Mesodermal cell (in vitro differentiated cells): ENCODE data around the gene VPS35.
"Not testable (repeated sequence)": the region's sequence is repeated elsewhere in the genome, so short reads cannot be mapped to it uniquely, and the experiment has no call there.

ENCODE experiments used
- H3K27ac ChIP-seq: 2 replicates; pipeline ENCODE4 v1.7.0; 2013; ENCODE audit warnings: mild to moderate bottlenecking, low read depth, low read length, moderate library complexity; ENCODE audit not compliant: severe bottlenecking
- H3K36me3 ChIP-seq: 2 replicates; pipeline ENCODE4 v1.7.1; 2013; ENCODE audit warnings: mild to moderate bottlenecking, low read length, moderate library complexity; ENCODE audit not compliant: control insufficient read depth, insufficient read depth
- H3K4me1 ChIP-seq: one replicate; pipeline ENCODE4 v1.7.1; 2013; ENCODE audit warnings: mild to moderate bottlenecking, low read length; ENCODE audit not compliant: insufficient read depth, control insufficient read depth, poor library complexity, severe bottlenecking
- H3K4me3 ChIP-seq: 2 replicates; pipeline ENCODE4 v1.7.0; 2013; ENCODE audit warnings: low read length, control low read depth, mild to moderate bottlenecking; ENCODE audit not compliant: insufficient read depth, poor library complexity, severe bottlenecking; ENCODE audit errors: extremely low read depth
- H3K9me3 ChIP-seq: 2 replicates; pipeline ENCODE4 v1.7.1; 2013; ENCODE audit warnings: mild to moderate bottlenecking, low read length, moderate library complexity; ENCODE audit not compliant: control insufficient read depth
- WGBS, 2 experiments: methylation state at CpG; one replicate each; pipeline ENCODE4 v1.1.5; 2013; ENCODE audit warnings: missing lambda C conversion rate in 2 of 2; ENCODE audit not compliant: insufficient coverage in 2 of 2; 5-methylcytosine and 5-hydroxymethylcytosine counted together

Gene VPS35

DNA sequence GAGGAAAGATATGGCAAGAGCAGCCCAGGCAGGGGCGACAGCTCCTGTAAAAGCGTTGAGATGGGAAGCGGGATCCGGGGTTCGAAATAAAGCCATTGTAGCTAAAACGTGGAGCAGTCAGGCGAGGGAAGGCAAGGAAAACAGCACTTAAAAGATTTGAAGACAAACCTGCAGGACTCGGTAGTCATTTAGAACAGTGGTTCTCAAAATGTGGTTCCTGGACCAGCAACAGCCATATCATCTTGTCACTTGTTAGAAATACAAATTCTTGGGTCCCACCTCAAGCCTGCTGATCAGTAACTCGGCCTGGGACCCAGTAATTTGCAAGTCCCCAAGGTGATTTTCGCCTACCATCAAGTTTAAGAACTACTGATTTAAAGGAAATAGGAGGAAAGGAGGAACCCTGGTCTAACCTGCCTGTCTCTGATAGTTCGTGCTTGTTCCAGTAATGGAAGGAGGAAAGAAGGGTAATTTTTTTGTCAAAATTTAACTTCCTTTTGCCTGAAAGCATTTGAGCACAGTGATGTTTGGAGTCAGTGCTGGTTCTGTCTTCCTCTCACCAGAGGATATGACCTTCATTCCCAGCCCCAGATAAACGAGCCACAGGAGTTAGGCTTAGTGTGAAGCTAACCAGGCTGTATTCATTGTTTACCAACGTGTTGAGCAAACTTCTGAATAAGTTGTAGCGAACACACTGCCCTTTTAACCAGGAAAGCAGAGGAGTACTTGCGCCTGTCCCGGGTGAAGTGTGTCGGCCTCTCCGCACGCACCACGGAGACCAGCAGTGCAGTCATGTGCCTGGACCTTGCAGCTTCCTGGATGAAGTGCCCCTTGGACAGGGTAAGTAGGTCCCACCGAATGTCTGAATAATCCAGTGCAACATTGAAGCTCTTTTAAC is 1.6 kb upstream of the VPS35 start:
- Histone ChIP-seq H3K9me3 (no peaks in the 10 kb centered on the region), H3K4me3 (peak overlapping the region; percentile 93), H3K36me3 (peaks cover 39% of the 10 kb centered on the region), H3K4me1 (peaks cover 15% of the 10 kb centered on the region), H3K27ac (peak overlapping the region; percentile 97)
- 18 to 22% methylated on average over 17 to 20 of the region's 21 CpGs for WGBS, 2 experiments

DNA sequence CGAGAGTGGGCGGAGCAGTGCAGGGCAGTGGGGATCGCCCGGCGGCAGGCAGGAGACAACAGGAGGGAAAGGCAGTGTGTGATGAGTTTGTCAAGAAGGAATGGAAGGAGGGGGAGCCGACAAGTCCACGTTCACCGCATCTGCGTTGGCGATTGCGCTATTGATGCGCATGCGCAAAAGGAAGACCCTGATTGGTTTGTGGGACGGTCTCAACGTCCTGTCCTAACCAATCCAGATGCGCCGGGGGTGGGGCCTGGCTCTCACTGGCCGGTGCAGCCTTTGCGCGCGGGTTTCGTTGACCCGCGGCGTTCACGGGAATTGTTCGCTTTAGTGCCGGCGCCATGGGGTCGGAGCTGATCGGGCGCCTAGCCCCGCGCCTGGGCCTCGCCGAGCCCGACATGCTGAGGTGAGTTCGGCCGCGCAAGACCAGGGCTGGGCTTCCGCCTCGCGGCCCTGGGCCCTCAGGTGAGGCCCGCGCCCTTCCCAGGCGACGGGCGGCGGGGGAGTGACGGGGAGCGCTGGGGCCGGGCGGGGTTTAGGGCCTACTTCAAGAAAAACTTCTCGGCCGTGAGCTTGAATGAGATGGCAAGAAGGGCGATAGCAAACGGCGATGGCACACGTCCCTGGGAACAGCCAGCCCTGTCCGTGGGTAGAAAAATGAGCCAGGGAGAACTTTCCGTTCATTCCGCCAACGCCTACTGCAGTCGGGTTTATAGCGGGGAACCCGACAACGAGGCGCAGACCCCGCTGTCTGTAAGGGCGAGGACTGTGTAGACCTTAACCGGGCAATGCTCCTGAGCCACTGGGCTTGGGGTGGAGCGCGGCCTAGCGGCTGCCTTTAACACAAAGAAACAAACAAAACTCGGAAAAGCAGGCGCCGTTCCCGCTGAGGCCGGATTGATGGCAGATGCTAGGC is 645 bp upstream of the VPS35 start, which contains the start of gene ORC6:
ORC6 (plus strand) TSS at position 295 of the 916 bp plus-strand sequence; CDS start at position 342, 47 bp downstream.
- peaks cover 15% of the 10 kb centered on the region for H3K4me1 ChIP-seq
- H3K4me3 ChIP-seq = peak within 1 kb of the TSS; percentile 93
- peak within 1 kb of the TSS; percentile 97 for H3K27ac ChIP-seq
- H3K9me3 ChIP-seq = no peaks in the 10 kb centered on the region
- peaks cover 30% of the 10 kb centered on the region for H3K36me3 ChIP-seq
- whole genome bisulfite sequencing, 2 experiments = 0 to 1% methylated on average over 70 to 72 of the region's 79 CpGs

DNA sequence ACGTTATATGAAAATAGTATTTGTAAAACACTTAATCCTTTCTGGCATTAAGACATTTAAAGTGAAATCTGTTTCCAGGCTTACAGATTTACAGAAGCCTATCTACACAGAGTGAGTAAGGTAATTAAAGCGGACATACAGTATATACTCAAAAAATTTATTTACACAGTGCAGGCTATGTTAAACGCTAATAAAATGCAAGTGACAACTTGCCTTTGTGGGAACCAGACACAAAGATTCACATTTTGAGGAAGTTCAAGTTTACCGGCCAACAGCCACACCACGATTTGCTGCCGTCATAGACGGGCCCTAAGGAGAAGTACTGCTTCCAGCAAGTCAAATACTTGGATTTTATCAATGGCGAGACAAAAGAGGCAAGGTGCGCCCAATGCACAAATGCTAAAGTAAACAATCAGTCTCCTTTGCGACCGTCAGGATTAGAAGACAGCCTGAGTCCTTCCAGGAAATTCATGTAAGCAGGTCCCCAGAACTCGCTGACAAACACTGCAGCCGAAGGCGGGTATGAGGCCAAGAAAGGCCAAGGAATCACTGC is 801 bp downstream of the VPS35 start:
- 1% methylated on average over 12 of the region's 14 CpGs for WGBS, 2 experiments
- Histone ChIP-seq H3K27ac (peak overlapping the region; percentile 97), H3K36me3 (peaks cover 23% of the 10 kb centered on the region), H3K4me1 (peaks cover 24% of the 10 kb centered on the region), H3K9me3 (no peaks in the 10 kb centered on the region), H3K4me3 (peak overlapping the region; percentile 93)

DNA sequence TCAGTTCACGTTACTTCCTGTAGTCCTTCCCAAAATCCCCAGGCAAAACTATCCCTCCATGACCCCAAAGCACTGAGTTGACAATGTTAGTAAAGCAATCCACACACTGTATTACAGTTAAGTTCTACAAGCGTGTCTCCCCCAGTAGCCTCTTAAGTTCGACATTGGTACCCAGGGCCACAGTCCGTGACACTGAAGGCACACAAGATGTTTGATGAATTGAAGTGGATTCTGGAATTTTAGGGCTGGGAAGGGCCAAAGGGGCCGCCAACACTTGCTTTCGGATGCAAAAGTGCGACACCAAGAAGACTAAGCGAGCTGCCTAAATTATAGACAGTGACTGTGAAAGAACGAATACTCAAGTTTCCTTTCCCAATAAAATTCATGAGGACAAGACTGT is 1.5 kb downstream of the VPS35 start:
- WGBS, 2 experiments = 72 to 74% methylated on average over 8 of the region's 9 CpGs
- Histone ChIP-seq H3K9me3 (no peaks in the 10 kb centered on the region), H3K4me3 (peak overlapping the region; percentile 93), H3K36me3 (peaks cover 16% of the 10 kb centered on the region), H3K27ac (no peak overlapping the region), H3K4me1 (peaks cover 24% of the 10 kb centered on the region)

DNA sequence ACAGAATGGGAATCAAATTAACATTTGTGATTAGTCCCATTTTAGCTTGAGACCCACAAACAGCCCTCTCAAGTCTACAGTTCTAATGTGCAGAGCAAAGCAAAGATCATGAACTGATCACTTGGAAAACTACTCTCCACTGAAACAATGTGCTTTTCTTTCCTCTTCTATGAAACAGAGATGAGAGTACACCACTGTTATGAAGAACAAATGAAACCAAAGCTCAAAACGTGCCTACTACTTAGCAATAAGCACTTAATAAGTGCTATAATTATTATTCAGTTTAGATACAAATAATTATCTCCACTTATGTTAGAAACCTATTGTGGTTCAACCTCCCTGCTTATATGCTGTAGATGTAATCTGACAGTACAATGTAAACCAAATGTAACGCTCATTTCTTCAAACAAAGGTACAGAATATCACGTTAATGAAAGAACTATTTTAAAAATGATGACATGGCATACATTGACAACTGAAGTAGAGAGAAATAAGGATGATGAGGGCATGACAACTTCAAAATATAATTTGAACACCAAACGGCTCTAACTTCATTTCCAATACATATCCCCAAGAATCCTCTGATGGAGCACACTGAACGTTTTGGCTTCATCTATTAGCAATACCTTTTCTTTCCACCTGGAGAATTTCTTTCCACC is 2.0 kb downstream of the VPS35 start:
- 50 to 57% methylated on average over 1 of the region's 5 CpGs for WGBS, 2 experiments
- H3K4me3 ChIP-seq = peak overlapping the region; percentile 93

DNA sequence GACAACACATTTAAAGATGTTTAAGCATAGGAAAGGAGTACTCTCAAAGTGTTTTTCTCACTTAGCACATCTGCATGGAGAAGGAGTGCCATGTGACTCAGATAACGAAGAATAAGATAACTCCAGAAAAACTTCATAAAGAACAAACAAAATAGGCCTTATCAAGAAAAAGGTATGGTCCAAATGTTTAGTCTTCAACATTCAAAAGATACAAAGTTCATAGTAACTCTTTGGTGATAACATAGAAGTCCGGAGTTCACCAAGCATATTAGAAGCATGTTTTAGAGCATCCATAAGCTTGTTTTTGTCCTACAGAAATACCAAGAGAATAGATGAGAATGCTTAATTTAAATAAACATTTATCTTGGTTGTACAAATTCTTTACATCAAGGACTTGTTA is 7.1 kb downstream of the VPS35 start:
- H3K36me3 ChIP-seq = peaks cover 38% of the 10 kb centered on the region
- H3K27ac ChIP-seq, H3K9me3 ChIP-seq, H3K4me3 ChIP-seq: not testable (repeated sequence)
- H3K4me1 ChIP-seq = peaks cover 12% of the 10 kb centered on the region
- WGBS, 2 experiments = no CpG with 5 or more reads among the region's 2 CpGs

More for the DNA sequence above, 2.0 kb downstream of the VPS35 start:
- no peak overlapping the region for H3K27ac ChIP-seq
- peaks cover 22% of the 10 kb centered on the region for H3K4me1 ChIP-seq
- no peaks in the 10 kb centered on the region for H3K9me3 ChIP-seq
- peaks cover 11% of the 10 kb centered on the region for H3K36me3 ChIP-seq

DNA sequence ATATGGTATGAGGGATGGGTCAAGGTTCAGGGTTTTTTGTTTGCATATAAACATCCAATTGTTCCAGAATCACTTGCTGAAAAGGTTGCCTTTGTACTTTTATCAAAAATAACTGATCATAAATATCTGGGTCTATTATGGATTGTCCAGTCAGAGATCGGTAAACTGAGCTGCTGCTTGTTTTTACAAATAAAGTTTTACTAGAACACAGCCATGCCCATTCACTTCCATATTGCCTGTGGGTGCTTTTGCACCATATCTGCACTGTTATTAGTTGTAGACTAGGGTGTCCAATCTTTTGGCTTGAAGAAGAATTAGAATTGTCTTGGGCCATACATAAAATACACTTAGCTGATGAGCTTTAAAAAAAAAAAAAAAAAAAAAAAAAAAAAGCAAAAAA is 11.0 kb downstream of the VPS35 start:
- not testable (repeated sequence) for H3K4me1 ChIP-seq, H3K4me3 ChIP-seq, H3K9me3 ChIP-seq, H3K27ac ChIP-seq
- no CpG with 5 or more reads among the region's 1 CpG for WGBS, 2 experiments
- H3K36me3 ChIP-seq = peaks cover 67% of the 10 kb centered on the region

DNA sequence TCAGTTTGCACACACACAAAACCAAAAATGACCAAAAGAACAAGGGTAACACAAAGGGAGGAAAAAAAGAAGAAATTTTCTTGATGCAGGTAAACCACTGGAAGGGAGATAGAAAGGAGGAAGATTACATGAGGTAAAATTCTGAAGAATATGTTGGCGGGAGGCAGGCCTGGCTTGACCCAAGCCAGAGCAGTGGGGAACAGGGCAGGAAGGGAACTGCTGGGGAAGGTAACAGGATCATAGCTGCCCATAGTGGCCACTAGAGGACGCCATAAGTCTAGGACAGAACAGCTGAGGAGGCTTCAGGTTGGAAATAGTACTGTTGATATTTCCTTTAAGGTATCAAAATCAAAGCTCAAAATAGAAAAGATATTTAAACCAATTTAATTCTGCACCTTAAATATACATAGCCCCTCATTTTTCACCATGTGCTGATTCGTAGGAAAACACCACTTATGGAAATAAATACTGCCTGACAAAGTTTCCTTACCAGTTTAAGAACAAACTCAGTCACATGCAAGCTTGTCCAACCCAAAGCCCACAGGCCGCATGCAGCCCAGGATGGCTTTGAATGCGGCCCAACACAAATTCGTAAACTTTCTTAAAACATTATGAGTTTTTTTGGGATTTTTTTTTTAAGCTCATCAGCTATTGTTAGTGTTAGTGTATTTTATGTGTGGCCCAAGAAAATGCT is 15.5 kb downstream of the VPS35 start:
- 60 to 70% methylated on average over 2 to 4 of the region's 6 CpGs for WGBS, 2 experiments
- Histone ChIP-seq H3K27ac (no peak overlapping the region), H3K4me3 (no peak overlapping the region), H3K36me3 (peaks cover 84% of the 10 kb centered on the region), H3K4me1 (no peaks in the 10 kb centered on the region), H3K9me3 (no peaks in the 10 kb centered on the region)

DNA sequence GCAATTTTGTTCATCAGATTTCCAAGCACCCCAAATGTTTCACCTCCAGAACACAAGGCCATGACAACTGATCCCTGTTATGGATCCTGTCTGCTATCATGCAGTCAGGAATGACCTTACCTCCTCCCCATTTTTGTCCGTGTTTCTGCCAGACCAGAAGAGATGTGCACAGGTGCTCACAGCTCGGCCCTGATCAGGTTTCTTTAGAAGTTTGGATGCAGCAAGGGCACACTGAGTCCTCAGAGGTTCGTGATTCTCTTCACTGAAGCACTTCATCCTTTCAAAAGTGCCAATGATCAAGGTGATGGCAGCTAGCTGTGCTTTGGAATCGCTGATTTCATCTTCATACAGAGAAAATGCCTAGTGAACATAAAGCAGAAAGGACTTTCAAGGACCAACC is 26.9 kb downstream of the VPS35 start:
- no peak overlapping the region for H3K4me3 ChIP-seq
- WGBS, 2 experiments = 61 to 68% methylated on average over 3 to 4 of the region's 4 CpGs

More for the DNA sequence above, 26.9 kb downstream of the VPS35 start:
- H3K9me3 ChIP-seq = no peaks in the 10 kb centered on the region
- no peaks in the 10 kb centered on the region for H3K4me1 ChIP-seq
- H3K27ac ChIP-seq = no peak overlapping the region
- H3K36me3 ChIP-seq = peaks cover 91% of the 10 kb centered on the region
